Brain microvascular endothelial cell (primary cell): ENCODE measurements around the gene TRIP6.
"Not testable (repeated sequence)": the region's sequence is repeated elsewhere in the genome, so short reads cannot be mapped to it uniquely, and the experiment has no call there.

Experiments
- DNase-seq: peaks from one replicate; pipeline ENCODE4 v3.0.0-alpha.2; 2020
- H3K27ac ChIP-seq: fragments of 250-450 bp; sonication (Bioruptor Pico); 2 replicates; pipeline ENCODE4 v1.5.1; 2020; ENCODE audit warnings: mild to moderate bottlenecking, moderate library complexity
- H3K27me3 ChIP-seq: fragments of 250-450 bp; sonication (Bioruptor Pico); replicated peaks from 2 replicates; pipeline ENCODE4 v1.5.1; 2020; ENCODE audit warnings: mild to moderate bottlenecking
- H3K36me3 ChIP-seq: fragments of 250-450 bp; sonication (Bioruptor Pico); replicated peaks from 2 replicates; pipeline ENCODE4 v1.5.1; 2020; ENCODE audit warnings: mild to moderate bottlenecking
- H3K4me3 ChIP-seq: 2 replicates; pipeline ENCODE4 v1.5.1; 2011; ENCODE audit warnings: low read depth, mild to moderate bottlenecking, control low read depth, low read length, moderate library complexity
- in situ Hi-C: cut with HindIII; loops from 2 replicates; pipeline ENCODE4 v1.10.0; 2017; ENCODE audit warnings: low sequenced_read_pairs, low pct_ligation_motif_present
- TF ChIP-seq, protein P1 (sequence below): IDR thresholded peaks from 2 replicates; pipeline ENCODE4 v1.5.1; 2011; ENCODE audit warnings: low read depth, mild to moderate bottlenecking, moderate library complexity, low read length, control low read depth, inconsistent platforms; ENCODE audit errors: missing control alignments

TRIP6 gene

DNA sequence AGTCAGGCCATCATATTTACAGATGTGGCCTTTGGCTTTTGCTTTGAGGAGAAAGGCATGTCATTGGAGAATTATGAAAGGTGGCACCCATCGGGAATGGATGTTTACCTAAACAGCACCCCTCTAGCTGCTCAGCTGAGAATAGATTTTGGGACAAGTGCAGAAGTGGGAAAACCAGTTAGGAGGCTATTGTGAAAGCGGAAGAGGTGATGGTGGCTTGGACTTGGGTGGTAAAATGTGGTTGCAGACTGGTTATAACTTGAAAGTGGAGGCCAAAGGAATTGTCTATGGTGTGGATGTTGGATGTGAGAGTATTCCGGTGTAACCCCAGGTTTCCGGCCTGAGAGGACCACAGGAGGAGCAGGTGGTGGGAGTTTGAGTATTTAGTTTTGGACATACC is 19.8 kb upstream of the TRIP6 start:
- H3K27ac ChIP-seq: no peak overlapping the region
- H3K36me3 ChIP-seq: no peaks in the 10 kb centered on the region
- no peak for DNase-seq
- H3K4me3 ChIP-seq: no peak overlapping the region
- TF ChIP-seq, protein P1, sequence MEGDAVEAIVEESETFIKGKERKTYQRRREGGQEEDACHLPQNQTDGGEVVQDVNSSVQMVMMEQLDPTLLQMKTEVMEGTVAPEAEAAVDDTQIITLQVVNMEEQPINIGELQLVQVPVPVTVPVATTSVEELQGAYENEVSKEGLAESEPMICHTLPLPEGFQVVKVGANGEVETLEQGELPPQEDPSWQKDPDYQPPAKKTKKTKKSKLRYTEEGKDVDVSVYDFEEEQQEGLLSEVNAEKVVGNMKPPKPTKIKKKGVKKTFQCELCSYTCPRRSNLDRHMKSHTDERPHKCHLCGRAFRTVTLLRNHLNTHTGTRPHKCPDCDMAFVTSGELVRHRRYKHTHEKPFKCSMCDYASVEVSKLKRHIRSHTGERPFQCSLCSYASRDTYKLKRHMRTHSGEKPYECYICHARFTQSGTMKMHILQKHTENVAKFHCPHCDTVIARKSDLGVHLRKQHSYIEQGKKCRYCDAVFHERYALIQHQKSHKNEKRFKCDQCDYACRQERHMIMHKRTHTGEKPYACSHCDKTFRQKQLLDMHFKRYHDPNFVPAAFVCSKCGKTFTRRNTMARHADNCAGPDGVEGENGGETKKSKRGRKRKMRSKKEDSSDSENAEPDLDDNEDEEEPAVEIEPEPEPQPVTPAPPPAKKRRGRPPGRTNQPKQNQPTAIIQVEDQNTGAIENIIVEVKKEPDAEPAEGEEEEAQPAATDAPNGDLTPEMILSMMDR: no peak
- no peaks in the 10 kb centered on the region for H3K27me3 ChIP-seq
- in situ Hi-C loops: loop anchor here (25.0 kb wide), 1 partner anchor 135 kb away; the partner anchor contains the start of genes EPO and POP7

DNA sequence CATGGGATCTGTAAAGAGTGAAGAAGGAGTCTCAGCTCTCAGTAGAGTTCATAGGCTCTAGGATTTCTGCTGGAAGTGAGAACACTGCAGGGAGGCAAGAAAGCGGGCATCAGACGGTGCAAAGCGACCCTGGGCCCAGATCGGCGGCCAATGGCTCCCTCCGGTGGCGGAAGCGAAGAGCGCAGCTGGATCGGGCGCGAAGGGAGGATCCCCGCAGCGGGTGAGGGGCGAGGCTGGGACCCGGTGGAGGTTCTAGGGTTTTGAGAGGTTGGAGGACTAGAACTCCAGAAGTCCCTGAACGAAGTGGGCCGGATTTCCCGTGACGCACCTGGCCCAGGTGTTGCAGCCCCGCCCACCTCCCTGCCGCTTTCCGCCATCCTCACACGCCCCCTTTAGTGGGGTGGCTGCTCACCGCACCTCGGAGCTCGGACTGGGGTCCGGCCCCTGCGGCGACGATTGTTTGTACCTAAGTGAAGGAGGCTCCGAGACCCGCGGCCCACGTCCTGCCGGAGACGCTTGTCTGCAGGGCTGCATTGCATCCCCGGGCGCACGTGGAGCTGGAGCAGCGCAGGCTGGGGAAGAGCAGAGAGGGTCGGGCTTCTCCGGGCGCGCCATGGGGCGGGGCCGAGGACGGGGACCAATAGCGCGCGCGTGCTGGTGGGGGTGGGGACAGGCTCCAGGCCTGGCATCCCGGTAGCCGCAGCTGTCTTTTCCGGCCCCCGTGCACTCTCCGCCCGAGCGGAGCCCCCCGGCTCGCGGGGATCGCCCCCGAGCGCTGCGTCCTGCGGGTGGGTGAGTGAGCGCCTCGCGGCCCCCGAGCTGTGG is 14.9 kb upstream of the TRIP6 start, which contains the start of gene SLC12A9:
Gene SLC12A9 (plus strand): TSS at position 666 of the 825 bp plus-strand sequence. CDS start 1,485 bp downstream, outside the sequence.
- in situ Hi-C loops: no loop called here
- TF ChIP-seq, protein P1: peak; percentile 94

DNA sequence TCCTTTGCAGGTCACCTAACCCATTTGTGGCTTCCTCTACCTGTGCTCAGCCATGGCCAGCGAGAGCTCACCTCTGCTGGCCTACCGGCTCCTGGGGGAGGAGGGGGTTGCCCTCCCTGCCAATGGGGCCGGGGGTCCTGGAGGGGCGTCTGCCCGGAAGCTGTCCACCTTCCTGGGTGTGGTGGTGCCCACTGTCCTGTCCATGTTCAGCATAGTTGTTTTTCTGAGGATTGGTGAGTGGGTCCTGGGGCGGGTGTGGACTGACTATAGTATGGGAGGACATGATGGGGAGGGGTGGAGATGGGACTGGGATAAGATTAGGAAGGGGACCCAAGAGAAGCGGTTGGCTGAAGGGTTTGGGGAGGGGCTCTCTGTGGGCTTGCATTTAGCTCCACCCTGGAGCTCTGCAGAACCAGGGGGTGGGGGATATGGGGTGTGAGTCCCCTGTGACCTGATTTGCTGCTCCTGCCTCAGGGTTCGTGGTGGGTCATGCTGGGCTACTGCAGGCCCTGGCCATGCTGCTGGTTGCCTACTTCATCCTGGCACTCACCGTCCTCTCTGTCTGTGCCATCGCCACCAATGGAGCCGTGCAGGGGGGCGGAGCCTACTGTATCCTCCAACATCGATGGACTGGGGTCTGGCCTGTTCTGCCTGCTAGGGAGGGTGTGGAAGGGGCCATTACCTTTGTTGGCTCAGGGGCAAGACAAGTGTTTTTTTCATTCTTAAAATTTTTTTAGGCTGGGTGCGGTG is 12.9 kb upstream of the TRIP6 start:
- in situ Hi-C loops: no loop called here
- H3K36me3 ChIP-seq: no peaks in the 10 kb centered on the region
- TF ChIP-seq, protein P1: no peak
- no peak overlapping the region for H3K4me3 ChIP-seq
- H3K27me3 ChIP-seq: no peaks in the 10 kb centered on the region
- DNase-seq: no peak
- no peak overlapping the region for H3K27ac ChIP-seq

More for the DNA sequence above, 14.9 kb upstream of the TRIP6 start, which contains the start of gene SLC12A9:
- Histone ChIP-seq H3K4me3 (peak within 1 kb of the TSS; percentile 78), H3K27me3 (no peaks in the 10 kb centered on the region), H3K36me3 (no peaks in the 10 kb centered on the region), H3K27ac (no peak within 1 kb of the TSS)
- DNase-seq: peak; percentile 80

DNA sequence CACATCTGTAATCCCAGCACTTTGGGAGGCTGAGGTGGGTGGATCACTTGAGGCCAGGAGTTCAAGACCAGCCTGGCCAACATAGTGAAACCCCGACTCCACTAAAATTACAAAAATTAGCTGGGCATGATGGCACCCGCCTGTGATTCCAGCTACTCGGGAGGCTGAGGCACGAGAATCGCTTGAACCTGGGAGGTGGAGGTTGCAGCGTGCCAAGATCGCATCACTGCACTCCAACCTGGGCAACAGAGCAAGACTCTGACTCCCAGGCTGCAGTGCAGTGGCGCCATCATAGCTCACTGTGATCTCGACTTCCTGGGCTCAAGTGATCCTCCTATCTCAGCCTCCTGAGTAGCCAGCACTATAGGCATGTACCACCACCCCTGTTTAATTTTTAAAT is 12.3 kb upstream of the TRIP6 start:
- H3K27me3 ChIP-seq, DNase-seq, H3K27ac ChIP-seq, H3K4me3 ChIP-seq, H3K36me3 ChIP-seq, in situ Hi-C loops: not testable (repeated sequence)

DNA sequence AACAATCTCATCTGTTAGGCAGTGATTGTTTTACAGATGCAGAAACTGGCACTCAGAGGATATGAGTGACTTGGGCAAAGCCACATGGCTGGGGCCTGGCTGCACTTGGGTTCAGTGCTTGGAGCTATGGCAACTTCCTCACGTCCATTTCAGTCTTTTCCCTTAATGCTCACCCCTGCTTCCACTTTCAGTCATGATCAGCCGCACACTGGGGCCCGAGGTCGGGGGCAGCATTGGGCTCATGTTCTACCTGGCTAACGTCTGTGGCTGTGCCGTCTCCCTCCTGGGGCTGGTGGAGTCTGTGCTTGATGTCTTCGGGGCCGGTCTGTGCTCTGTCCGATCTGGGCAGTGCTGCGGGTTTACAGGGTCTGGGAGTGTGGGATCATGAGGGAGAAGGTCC is 11.7 kb upstream of the TRIP6 start:
- Histone ChIP-seq H3K36me3 (peaks cover 3% of the 10 kb centered on the region), H3K27me3 (no peaks in the 10 kb centered on the region), H3K27ac (no peak overlapping the region), H3K4me3 (no peak overlapping the region)
- in situ Hi-C loops: no loop called here
- TF ChIP-seq, protein P1: no peak
- DNase-seq: no peak

DNA sequence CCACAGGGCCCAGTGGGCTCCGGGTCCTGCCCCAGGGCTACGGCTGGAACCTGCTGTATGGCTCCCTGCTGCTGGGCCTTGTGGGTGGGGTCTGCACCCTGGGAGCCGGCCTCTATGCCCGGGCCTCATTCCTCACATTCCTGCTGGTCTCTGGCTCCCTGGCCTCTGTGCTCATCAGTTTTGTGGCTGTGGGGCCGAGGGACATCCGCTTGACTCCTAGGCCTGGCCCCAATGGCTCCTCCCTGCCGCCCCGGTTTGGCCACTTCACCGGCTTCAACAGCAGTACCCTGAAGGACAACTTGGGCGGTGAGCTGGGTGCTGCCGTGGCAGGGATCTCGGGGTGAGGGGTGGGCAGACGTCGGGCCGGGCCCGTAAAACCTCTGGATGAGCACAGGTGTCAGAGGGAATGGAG is 10.3 kb upstream of the TRIP6 start:
- in situ Hi-C loops: no loop called here
- Histone ChIP-seq H3K27ac (no peak overlapping the region), H3K36me3 (peaks cover 8% of the 10 kb centered on the region), H3K27me3 (no peaks in the 10 kb centered on the region), H3K4me3 (no peak overlapping the region)
- DNase-seq: no peak
- TF ChIP-seq, protein P1: no peak
